Heart left ventricle (tissue), 16 donors: Measurements from ENCODE around the gene LYRM1. TPM values are rescaled to one million over a fixed set of nuclear protein-coding genes. Genes with fewer than 3 reads are reported as not detected.

Experiments
- ATAC-seq, 4 donors: fragments of 200-7000 bp; cut with Tn5 transposase; one replicate each; pipeline ENCODE4 v1.9.1; 2020 to 2022; ENCODE audit warnings: moderate library complexity in 4 of 4, mild to moderate bottlenecking in 3 of 4, moderate number of reproducible peaks in 1 of 4
- DNase-seq, 5 donors: peaks; one replicate each; pipeline ENCODE4 v3.0.0-alpha.2; 2020
- H3K27ac ChIP-seq, 12 donors: fragments of 200-600 bp; sonication (generic) in 4 of 12; one replicate each; pipeline versions ENCODE4 v1.5.0 to v1.8.0; 2016 to 2022; ENCODE audit warnings: mild to moderate bottlenecking in 2 of 12
- H3K27me3 ChIP-seq, 9 donors: fragments of 200-600 bp; sonication (generic) in 2 of 9; one replicate each; pipeline versions ENCODE4 v1.5.1 to v1.8.0; 2016 to 2022; ENCODE audit warnings: mild to moderate bottlenecking in 3 of 9
- H3K36me3 ChIP-seq, 9 donors: fragments of 200-600 bp; sonication (generic) in 2 of 9; one replicate each; pipeline versions ENCODE4 v1.5.0 to v1.8.0; 2018 to 2022; ENCODE audit warnings: mild to moderate bottlenecking in 2 of 9
- H3K4me1 ChIP-seq, 12 donors: fragments of 200-600 bp; sonication (generic) in 4 of 12; one replicate each; pipeline versions ENCODE4 v1.5.0 to v1.8.0; 2016 to 2022; ENCODE audit warnings: mild to moderate bottlenecking in 3 of 12
- H3K4me3 ChIP-seq, 12 donors: fragments of 200-600 bp; sonication (generic) in 4 of 12; one replicate each; pipeline versions ENCODE4 v1.5.0 to v1.8.0; 2017 to 2022; ENCODE audit warnings: mild to moderate bottlenecking in 9 of 12, moderate library complexity in 4 of 12
- H3K9me3 ChIP-seq, 12 donors: fragments of 200-600 bp; sonication (generic) in 4 of 12; one replicate each; pipeline versions ENCODE4 v1.5.0 to v1.8.0; 2016 to 2022; ENCODE audit warnings: mild to moderate bottlenecking in 1 of 12
- CTCF ChIP-seq, 12 donors: fragments of 200-600 bp; sonication (generic) in 4 of 12; IDR thresholded peaks; one replicate each; pipeline versions ENCODE4 v1.5.0 to v1.8.0; 2018 to 2022; ENCODE audit warnings: antibody characterized with exemption in 12 of 12, mild to moderate bottlenecking in 5 of 12
- POLR2A ChIP-seq, 2 donors: fragments of 450-650 bp; IDR thresholded peaks; one replicate each; pipeline ENCODE4 v1.6.1; 2017; ENCODE audit warnings: antibody characterized with exemption in 2 of 2, mild to moderate bottlenecking in 2 of 2, moderate library complexity in 2 of 2
- WGBS, 4 donors: extraction: QIAGEN DNeasy Blood & Tissue Kit in 2 of 4; methylation state at CpG; one replicate each; pipeline versions ENCODE4 v1.1.5 to v1.1.7; 2013 to 2018; 5-methylcytosine and 5-hydroxymethylcytosine counted together
- intact Hi-C, 10 donors: fragments of 100-400 bp; cut with DNase I; formaldehyde crosslinking; loops; one replicate each; pipeline versions ENCODE4 v1.11.1 to v1.14.2; 2022
- polyA plus RNA-seq, 2 donors: library from polyadenylated mRNA; stranded (reverse); fragments of 200-250 nt; gene quantifications; one replicate each; pipeline ENCODE4 v1.2.3, GENCODE V29; 2013
- total RNA-seq, 9 donors: library from RNA; depleted of rRNA in 2 of 9; stranded (reverse); fragments of >200 nt in 2 of 9; fragmentation: NEBNext Ultra II Directional in 3 of 9; extraction: Animal tissue kit (Norgen Biotek cat#: 25700) in 3 of 9; gene quantifications; one replicate each; pipeline versions ENCODE4 v1.1.0 to v1.2.4, GENCODE V29; 2016 to 2023
- donor health status: ischemic (EF 13 %, LVEDD 7.1; RV severe dilation, severe dysfunction).
- donor health status: healthy with polysubstance abuse.
- donor health status: DM: no; HTN: yes; CAD: no.
- donor health status: DM: no; HTN: no; CAD: no.
- donor health status: ischemic (EF 25% LVEDD 6.9; RV normal size, moderate dysfunction).
- donor health status: ischemic (EF 25% LVEDD 5.7; RV mildly dilated, moderate dysfunction).
- donor health status: healthy.
- donor health status: DM: yes; HTN: yes; CAD: no.
- donor health status: ischemic (EF 35%, LVEDD 5.7; RV mildly dilated, moderate dysfunction).
- donor health status: nonischemic (EF 11% LVEDD 7.7; RV severe dilation, severe dysfunction).
- donor health status: DM: yes; HTN: yes; CAD: no.
- donor health status: PGD.
- donor health status: ischemic (EF 29% LVEDD 5.4; RV normal size, mild dysfunction).
- donor health status: nonischemic (EF 23%, LVEDD 6.1; RV moderate dilation, normal function).

The LYRM1 gene
- total and polyA plus RNA-seq, 11 donors = 40.2 to 124 (median 55.9) TPM

- H3K4me1 ChIP-seq = peaks cover 13 to 88% (median 59%) of the 10 kb centered on the region in 12 donors
- intact Hi-C loops = loop anchor here in 1 of 10 donors (5.0 kb wide), 2 partner anchors 38 to 53 kb away; no protein-coding TSS in a partner anchor
- DNase-seq (no peak), ATAC-seq (no peak)
- no peaks in the 10 kb centered on the region for H3K27me3 ChIP-seq
- peaks cover 0 to 5% (median 0%) of the 10 kb centered on the region in 9 donors for H3K36me3 ChIP-seq
- peak overlapping the region; percentile 35 to 99 (median 74) for H3K27ac ChIP-seq
- no peaks in the 10 kb centered on the region for H3K9me3 ChIP-seq
- 59 to 63% (median 61%) methylated on average over 3 of the region's 3 CpGs for WGBS, 4 donors
- no peak overlapping the region for H3K4me3 ChIP-seq
- TF ChIP-seq POLR2A (IDR thresholded peaks at IDR 0.05) (no peak), CTCF (IDR thresholded peaks at IDR 0.05) (no peak)
These were observed 5.0 kb downstream of the LYRM1 start for GRCh38 chr16:20905576-20905975.

- intact Hi-C loops = loop anchor here in 1 of 10 donors (5.0 kb wide), 2 partner anchors 39 to 54 kb away; no protein-coding TSS in a partner anchor
- H3K9me3 ChIP-seq = no peaks in the 10 kb centered on the region
- peaks cover 13 to 93% (median 60%) of the 10 kb centered on the region in 12 donors for H3K4me1 ChIP-seq
- WGBS, 4 donors = 60 to 71% (median 66%) methylated on average over 4 of the region's 4 CpGs
- H3K27ac ChIP-seq = peak overlapping the region; percentile 35 to 99 (median 74)
- TF ChIP-seq CTCF (IDR thresholded peaks at IDR 0.05) = no peak
- TF ChIP-seq POLR2A (IDR thresholded peaks at IDR 0.05) = no peak
- ATAC-seq (peak; percentile 15 to 59 (median 21)), DNase-seq (no peak)
- H3K36me3 ChIP-seq = peaks cover 0 to 5% (median 0%) of the 10 kb centered on the region in 9 donors
- no peaks in the 10 kb centered on the region for H3K27me3 ChIP-seq
- no peak overlapping the region for H3K4me3 ChIP-seq
These were observed 6.0 kb downstream of the LYRM1 start for GRCh38 chr16:20906341-20907255.

GRCh38 chr16:20910781-20911321 is 10.3 kb downstream of the LYRM1 start:
- DNase-seq (no peak), ATAC-seq (peak; percentile 45 to 87 (median 76))
- 40 to 72% (median 51%) methylated on average over 2 of the region's 2 CpGs for WGBS, 4 donors
- intact Hi-C loops = no loop called here
- Histone ChIP-seq H3K4me1 (peaks cover 2 to 88% (median 32%) of the 10 kb centered on the region in 12 donors), H3K36me3 (no peaks in the 10 kb centered on the region), H3K4me3 (peak overlapping the region in 1 of 12 donors; percentile 6), H3K27me3 (no peaks in the 10 kb centered on the region), H3K9me3 (no peaks in the 10 kb centered on the region), H3K27ac (peak overlapping the region in 11 of 12 donors; percentile 29 to 99 (median 69))
- TF ChIP-seq POLR2A (IDR thresholded peaks at IDR 0.05) = no peak
- no peak for TF ChIP-seq CTCF (IDR thresholded peaks at IDR 0.05)

- peak overlapping the region in 11 of 12 donors; percentile 29 to 99 (median 69) for H3K27ac ChIP-seq
- no peaks in the 10 kb centered on the region for H3K36me3 ChIP-seq
- TF ChIP-seq CTCF (IDR thresholded peaks at IDR 0.05) = no peak
- no peak for TF ChIP-seq POLR2A (IDR thresholded peaks at IDR 0.05)
- intact Hi-C loops = no loop called here
- H3K27me3 ChIP-seq = no peaks in the 10 kb centered on the region
- H3K4me1 ChIP-seq = peaks cover 0 to 88% (median 27%) of the 10 kb centered on the region in 12 donors
- H3K9me3 ChIP-seq = no peaks in the 10 kb centered on the region
- 54 to 67% (median 61%) methylated on average over 1 of the region's 1 CpG for WGBS, 4 donors
- peak overlapping the region in 1 of 12 donors; percentile 6 for H3K4me3 ChIP-seq
- peak in 1 of 4 donors; percentile 44 for ATAC-seq
- no peak for DNase-seq
These were observed 10.8 kb downstream of the LYRM1 start for GRCh38 chr16:20911361-20911760.
